ENCODE measurements around the gene CCDC137. TPM values are rescaled to one million over a fixed set of nuclear protein-coding genes. Genes with fewer than 3 reads are reported as not detected.
"Not testable (repeated sequence)": the region's sequence is repeated elsewhere in the genome, so short reads cannot be mapped to it uniquely, and the experiment has no call there.

CCDC137 gene
- total RNA-seq: 10 to 100 TPM; 13.9 to 27.2 (median 17.0) TPM

GRCh38 chr17:81666342-81667191 is at the start of gene CCDC137, which contains the start of gene OXLD1:
TSS of gene CCDC137 (plus strand) at chr17:81666737. CDS start at chr17:81666767, 30 bp downstream.
TSS of gene OXLD1 (minus strand) at chr17:81666605. CDS start at chr17:81666577, 28 bp downstream.
- peaks cover 0 to 32% (median 0%) of the 10 kb centered on the region in 3 donors for H3K36me3 ChIP-seq
- peaks cover 0 to 22% (median 10%) of the 10 kb centered on the region in 4 donors for H3K4me1 ChIP-seq
- H3K27ac ChIP-seq: peak within 1 kb of the TSS; percentile 87 to 96 (median 88)
- H3K4me3 ChIP-seq: peak within 1 kb of the TSS; percentile 79 to 99 (median 90)
- no peaks in the 10 kb centered on the region for H3K9me3 ChIP-seq
- peak; percentile 94 to 98 (median 97) for DNase-seq
- TF ChIP-seq CTCF (IDR thresholded peaks at IDR 0.05): no peak
- TF ChIP-seq POLR2A (IDR thresholded peaks at IDR 0.05): peak; percentile 79 to 83
- H3K27me3 ChIP-seq: no peaks in the 10 kb centered on the region

DNA sequence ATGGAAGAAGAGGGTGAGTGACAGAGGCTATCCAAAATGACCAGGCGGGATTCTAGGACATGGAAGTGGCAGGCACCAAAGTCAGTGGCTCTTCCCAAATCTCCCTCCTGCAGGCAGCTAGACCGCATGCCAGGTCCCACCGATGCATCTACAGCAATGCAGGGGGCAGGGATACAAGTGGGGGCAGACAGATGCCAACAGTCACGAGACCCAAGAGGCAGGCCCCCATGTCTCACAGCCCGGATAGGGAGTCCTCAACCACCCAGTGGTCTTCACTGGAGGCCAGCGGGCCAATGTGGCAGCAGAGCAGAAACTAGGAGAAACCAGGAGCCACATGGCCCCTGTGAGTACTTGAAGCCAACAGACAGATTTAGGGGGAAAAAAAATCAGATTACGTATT is 49.7 kb upstream of the CCDC137 start:
- Histone ChIP-seq H3K4me3 (no peak overlapping the region), H3K36me3 (peaks cover 0 to 56% (median 2%) of the 10 kb centered on the region in 3 donors), H3K4me1 (peaks cover 0 to 9% (median 0%) of the 10 kb centered on the region in 4 donors), H3K27me3 (no peaks in the 10 kb centered on the region), H3K9me3 (no peaks in the 10 kb centered on the region), H3K27ac (no peak overlapping the region)
- TF ChIP-seq POLR2A (IDR thresholded peaks at IDR 0.05) (no peak), CTCF (IDR thresholded peaks at IDR 0.05) (no peak)
- no peak for DNase-seq

DNA sequence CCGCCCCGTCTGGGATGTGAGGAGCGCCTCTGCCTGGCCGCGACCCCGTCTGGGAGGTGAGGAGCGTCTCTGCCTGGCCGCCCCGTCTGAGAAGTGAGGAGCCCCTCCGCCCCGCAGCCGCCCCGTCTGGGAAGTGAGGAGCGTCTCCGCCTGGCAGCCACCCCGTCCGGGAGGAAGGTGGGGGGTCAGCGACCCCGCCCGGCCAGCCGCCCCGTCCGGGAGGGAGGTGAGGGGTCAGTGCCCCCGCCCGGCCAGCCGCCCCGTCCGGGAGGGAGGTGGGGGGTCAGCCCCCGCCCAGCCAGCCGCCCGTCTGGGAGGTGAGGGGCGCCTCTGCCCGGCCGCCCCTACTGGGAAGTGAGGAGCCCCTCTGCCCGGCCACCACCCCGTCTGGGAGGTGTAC is 48.2 kb upstream of the CCDC137 start:
- H3K27ac ChIP-seq: not testable (repeated sequence)

DNA sequence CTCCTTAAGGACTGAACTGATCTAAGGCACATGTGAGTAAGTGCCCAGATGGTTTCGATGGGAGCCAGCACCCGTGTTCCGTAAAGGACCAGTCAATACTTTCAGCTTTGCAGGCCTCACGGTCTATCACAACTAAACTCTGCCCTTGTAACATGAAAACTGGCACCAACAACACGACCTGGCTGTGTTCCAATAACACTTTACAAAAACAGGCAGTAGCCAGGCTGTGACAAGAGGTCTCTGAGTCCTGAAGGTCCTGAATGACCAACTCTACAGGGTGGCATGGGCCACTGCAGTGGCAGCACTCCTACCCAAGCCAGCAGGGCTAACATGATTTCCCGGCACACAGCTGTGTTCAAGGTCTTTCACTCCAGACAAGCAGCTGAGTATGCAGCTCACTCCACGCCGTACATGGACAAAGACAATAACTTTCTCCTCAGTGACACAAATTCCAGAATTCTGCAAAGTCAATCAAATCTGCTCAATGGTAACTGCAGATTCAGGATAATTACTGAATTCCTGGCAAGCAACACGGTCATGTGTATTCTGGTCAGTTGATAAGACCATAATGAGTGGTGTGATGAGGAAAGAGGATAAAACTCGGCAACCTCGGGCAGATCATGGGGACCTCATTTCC is 44.9 kb upstream of the CCDC137 start:
- Histone ChIP-seq H3K27me3 (no peaks in the 10 kb centered on the region), H3K4me3 (no peak overlapping the region), H3K4me1 (no peaks in the 10 kb centered on the region), H3K27ac (no peak overlapping the region), H3K36me3 (peaks cover 0 to 84% (median 0%) of the 10 kb centered on the region in 3 donors), H3K9me3 (no peaks in the 10 kb centered on the region)
- DNase-seq: no peak
- no peak for TF ChIP-seq POLR2A (IDR thresholded peaks at IDR 0.05)
- no peak for TF ChIP-seq CTCF (IDR thresholded peaks at IDR 0.05)

More for the DNA sequence above, 48.2 kb upstream of the CCDC137 start:
- H3K27me3 ChIP-seq, DNase-seq, H3K4me1 ChIP-seq, H3K9me3 ChIP-seq, H3K4me3 ChIP-seq: not testable (repeated sequence)
- H3K36me3 ChIP-seq: peaks cover 0 to 58% (median 0%) of the 10 kb centered on the region in 3 donors

- H3K4me1 ChIP-seq: peaks cover 0 to 12% (median 0%) of the 10 kb centered on the region in 4 donors
- H3K4me3 ChIP-seq: no peak overlapping the region
- TF ChIP-seq POLR2A (IDR thresholded peaks at IDR 0.05): no peak
- no peak for TF ChIP-seq CTCF (IDR thresholded peaks at IDR 0.05)
- DNase-seq: no peak
- H3K9me3 ChIP-seq: no peaks in the 10 kb centered on the region
- H3K27me3 ChIP-seq: no peaks in the 10 kb centered on the region
- H3K27ac ChIP-seq: no peak overlapping the region
- peaks cover 0 to 46% (median 0%) of the 10 kb centered on the region in 3 donors for H3K36me3 ChIP-seq
Measured at GRCh38 chr17:81630274-81630673, 36.3 kb upstream of the CCDC137 start.

GRCh38 chr17:81631482-81631881 is 35.1 kb upstream of the CCDC137 start:
- H3K27ac ChIP-seq: no peak overlapping the region
- H3K27me3 ChIP-seq: no peaks in the 10 kb centered on the region
- TF ChIP-seq POLR2A (IDR thresholded peaks at IDR 0.05) (no peak), CTCF (IDR thresholded peaks at IDR 0.05) (no peak)
- no peaks in the 10 kb centered on the region for H3K9me3 ChIP-seq
- no peak overlapping the region for H3K4me3 ChIP-seq
- H3K36me3 ChIP-seq: peaks cover 0 to 34% (median 0%) of the 10 kb centered on the region in 3 donors
- peaks cover 0 to 22% (median 5%) of the 10 kb centered on the region in 4 donors for H3K4me1 ChIP-seq
- no peak for DNase-seq
